NCI-H2029 treated with DMSO at 0.1 percent for 48 hours (cell line): ENCODE data around the gene TRIM71.

Source experiments
- DNase-seq: peaks from one replicate; lab custom pipeline; 2025; lab: John Stamatoyannopoulos, UW

TRIM71 gene

DNA sequence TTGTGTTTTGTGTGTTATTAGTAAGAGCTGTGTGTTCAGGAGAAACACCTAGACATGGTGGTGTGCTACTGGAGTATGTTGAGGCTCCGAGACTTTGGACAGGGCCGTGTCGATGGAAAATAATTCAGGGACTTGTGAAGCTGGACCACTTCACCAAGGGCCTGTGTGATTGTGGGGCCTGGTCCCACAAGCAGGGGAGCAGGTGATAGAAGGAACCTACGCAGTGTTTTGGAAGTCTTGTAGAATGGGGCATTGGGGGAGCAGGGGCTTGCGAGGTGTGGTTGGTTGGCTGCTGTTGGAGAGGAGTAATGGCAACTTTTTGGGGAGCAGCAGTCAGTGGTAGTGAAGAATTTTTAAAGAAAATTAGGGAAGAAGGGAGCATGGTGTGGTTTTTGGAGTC, 48.7 kb downstream of the TRIM71 start:
- no peak for DNase-seq

DNA sequence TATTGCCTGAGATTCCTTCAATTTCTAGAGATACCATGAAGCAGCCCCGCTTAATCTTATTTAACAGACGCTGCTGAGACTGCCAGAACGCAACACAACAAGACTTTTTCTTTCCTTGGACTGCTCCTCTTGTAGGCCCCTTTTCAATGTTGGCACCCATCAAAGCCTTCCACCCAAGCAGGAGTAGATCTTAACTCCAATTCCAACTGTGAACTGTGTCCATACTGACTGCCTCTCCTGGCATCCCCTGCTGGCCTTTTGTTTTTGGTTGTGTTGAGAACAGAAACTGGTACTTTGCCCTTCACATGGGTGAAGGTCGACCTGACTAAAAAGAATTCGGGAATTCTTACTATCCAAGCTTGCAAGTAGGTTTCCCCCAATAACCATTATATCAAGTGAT, 50.2 kb downstream of the TRIM71 start:
- no peak for DNase-seq

DNA sequence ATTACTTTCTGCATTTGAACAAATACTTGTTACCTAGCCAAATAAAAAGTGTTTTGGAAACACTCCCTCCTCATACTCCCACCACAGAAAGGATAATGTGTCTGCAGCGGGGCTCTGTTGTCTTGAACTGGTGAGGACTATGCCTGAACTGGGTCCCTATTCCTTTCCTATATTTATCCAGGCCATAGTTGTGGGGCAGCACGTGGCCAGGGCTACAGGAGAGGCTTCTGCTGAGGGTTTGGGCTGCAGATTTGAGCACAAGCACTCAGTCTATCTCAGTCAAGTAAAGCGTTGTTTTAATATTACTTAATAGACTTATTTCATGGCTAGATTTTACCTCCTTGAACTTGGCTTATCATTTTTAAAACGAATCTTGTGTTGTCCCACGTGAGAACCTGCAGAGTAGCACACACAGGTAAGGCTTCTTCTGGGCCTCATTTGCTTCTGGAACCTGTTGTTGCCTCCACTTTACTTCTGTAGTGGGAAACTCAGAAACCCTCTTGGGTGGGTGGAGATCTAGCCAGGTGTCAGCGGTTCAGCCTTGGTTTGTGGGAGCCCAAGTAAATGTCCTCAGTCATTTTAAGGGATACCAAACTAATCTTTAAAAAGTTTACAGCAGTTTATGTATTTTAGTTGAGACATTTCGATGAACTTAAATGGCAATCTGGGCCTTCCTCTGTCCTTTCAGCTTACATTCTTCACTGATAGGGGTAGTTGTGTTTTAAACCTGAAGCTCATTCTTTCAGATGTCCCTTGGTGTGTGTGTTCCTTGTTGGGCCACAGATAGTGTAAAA, 51.1 kb downstream of the TRIM71 start:
- no peak for DNase-seq

DNA sequence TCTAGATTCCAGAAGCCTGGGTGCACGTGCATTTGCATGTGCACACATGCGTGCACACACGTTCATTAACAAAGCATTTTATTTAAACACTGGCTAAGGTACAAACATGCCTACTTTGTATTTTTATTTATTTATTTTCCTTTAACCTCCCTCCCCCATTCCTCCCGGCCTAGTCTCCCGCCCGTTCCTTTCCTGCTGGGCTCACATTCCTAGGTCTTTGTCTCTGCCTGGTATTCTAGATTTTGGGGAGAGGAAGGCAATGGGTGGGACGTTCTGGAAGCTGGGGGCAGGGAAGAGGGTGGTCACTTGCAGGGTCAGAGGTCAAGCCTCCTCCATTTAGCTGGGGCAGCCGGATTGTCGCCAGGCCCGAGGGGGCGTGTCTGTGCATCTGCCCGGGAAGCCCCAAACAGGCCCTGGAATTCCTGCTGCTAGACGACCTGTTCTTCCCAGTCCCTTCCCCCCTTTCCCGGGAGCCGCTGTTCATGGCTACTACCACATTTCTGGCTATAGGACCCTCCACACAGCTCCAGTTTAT, 51.8 kb downstream of the TRIM71 start:
- DNase-seq: no peak

DNA sequence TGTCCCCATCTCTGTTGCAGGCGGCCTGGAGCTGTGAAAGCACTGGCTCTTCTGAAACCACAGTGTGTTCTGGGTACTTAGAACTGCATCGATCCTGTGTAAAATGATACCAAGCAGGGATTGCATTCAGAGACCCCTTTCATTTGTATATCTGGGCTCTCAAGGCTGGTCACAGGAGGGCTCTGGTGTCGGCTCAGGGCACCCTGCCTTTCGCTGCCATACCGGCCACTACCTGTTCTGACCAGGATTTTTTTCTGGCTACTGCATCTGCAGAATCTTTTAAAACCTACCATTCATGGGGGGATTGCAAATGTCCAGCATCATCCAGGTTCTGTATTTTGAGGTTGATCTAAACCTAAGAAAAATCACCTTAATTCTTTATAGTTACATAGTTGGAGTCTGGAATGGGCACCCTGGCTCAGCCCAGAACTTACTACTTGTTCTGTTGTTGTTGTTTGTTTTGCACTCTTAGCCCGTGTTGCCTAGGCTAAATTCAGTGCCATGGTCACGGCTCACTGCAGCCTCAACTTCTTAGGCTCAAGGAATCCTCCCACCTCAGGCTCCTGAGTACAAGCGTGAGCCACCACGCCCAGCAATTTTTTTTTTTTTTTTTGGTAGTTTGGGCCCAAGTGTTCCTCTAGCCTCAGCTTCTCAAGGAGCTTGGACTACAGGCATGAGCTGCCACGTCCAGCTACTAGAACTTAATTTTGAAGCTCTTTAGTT, 52.7 kb downstream of the TRIM71 start:
- no peak for DNase-seq

DNA sequence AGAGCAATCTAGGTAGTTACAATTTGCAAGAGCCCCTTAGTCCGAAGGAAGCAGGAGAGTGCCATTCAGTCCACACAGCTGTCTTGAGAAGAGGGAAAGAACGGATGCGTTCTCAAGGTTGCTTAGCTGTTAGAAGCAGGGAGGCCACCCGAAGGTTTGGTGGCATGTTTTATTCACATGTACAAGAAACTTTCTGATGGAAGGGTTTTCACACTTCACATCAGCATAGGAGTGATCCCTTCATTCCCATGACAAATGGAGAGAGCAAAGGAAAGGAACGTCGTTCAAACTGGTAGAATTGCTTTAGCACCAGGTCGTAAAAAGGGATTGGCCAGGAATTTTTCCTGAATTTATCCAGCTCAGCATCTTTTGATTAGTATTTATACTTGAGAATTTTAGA, 53.5 kb downstream of the TRIM71 start:
- no peak for DNase-seq

DNA sequence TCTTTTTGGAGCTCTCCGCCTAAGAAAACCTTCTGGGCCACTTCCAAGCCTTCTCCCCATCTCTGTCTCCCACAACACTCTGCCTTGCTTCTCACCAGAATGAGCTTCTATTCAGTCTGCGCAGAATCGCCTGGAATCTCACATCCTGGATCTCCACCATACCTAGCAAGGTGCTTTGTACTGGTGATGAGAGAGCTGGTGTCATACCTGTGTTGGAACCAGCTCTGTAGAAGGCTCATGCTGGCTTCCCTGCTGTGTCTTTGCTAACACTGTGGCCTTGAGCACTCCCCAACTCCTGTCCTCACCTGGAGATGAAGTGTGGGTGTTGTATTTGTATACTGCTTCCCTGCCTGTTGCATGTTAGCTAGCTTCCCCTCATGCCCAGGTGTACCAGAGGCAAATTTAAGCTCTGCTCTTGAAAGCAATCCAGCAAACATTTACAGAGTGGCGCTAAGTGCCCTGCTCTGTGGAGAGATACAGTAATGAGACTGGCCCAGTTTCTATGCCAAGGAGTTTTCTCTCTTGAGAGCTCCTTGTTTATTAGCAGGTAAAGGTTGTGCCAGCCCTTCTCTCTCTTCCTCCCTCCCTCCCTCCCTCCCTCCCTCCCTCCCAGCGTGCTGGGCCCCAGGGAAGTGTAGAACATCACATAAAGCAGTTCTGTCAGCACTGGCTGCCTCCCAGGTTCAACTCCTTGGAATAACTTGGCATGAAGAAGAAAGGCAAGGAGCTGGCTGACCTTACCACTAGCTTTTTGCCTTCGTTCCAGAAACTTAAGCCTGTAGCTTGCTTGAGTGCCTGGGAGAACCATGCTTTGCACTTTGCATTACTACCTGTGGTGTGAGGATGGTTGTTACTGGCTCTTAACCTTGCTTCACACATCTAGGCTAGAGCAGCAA, 54.9 kb downstream of the TRIM71 start:
- peak; percentile 97 for DNase-seq

DNA sequence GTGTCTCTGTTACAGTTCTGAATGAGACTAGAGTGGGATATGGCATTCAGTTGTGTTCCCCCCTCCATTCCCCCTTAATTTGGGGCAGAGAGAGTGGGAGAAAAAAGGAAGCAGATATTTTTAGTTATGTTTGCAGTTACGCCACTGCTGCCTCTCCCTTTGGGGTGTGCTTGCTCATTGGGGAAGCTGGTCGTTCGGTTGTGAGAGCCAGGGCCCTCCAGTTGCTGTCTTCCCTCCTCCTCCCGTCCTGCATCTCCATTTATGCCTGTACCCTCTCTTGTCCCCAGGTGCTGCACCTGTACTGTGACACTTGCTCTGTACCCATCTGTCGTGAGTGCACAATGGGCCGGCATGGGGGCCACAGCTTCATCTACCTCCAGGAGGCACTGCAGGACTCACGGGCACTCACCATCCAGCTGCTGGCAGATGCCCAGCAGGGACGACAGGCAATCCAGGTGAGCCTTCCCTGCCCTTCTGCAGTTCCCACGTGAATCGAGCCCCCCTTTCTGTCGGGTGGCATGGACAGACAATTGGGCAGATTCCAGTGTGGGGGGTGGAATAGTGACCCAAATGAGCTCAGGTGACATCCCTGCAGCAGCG, 55.8 kb downstream of the TRIM71 start:
- DNase-seq: peak; percentile 45

DNA sequence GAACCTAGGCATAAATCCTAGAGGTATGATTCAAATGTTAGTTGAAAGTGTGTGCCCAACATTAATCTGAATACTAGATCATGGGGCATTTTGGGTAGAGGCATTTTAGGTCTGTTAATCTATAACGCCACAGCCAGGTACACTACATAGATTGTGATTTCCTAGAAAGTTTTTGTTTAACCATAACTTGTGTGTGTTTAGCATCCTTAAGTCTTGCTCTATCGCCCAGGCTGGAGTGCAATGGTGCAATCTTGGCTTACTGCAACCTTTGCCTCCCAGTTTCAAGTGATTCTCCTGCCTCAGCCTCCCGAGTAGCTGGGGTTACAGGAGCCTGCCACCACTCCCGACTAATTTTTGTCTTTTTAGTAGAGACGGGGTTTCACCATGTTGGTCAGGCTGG, 59.1 kb downstream of the TRIM71 start:
- no peak for DNase-seq

DNA sequence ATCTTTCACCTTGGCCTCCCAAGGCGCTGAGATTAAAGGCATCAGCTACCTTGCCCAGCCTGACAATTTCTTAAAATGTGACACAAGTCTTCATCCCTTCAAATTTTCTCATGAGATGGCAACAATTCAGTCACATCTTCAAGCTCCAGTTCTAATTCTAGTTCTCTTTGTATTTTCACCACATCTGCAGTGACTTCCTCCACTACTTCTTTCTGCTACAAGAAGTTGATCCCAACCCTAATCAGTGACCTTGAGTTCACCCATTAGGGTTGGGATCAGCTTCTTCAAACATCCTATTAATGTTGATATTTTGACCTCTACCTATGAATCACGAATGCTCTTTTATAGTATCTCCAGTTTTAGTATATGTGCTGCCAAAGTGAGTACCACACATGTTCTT, 59.8 kb downstream of the TRIM71 start:
- DNase-seq: no peak

DNA sequence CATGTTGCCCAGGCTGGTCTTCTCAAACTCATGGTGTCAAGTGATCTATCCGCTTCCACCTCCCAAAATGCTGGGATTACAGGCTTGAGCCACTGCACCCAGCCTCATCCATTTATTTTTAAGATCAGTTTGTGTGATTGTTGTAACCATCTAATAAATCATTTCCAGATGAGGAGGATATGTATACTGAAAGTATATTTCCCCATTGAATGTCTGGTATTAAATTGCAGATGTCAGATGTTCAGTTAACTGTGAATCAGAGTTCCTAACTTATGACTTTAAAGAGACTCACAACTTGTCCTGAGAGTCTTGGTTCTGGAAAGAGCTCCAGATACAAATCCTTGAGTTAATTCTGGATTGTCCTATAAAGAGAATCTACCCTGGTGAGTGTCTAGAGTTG, 62.4 kb downstream of the TRIM71 start:
- no peak for DNase-seq

DNA sequence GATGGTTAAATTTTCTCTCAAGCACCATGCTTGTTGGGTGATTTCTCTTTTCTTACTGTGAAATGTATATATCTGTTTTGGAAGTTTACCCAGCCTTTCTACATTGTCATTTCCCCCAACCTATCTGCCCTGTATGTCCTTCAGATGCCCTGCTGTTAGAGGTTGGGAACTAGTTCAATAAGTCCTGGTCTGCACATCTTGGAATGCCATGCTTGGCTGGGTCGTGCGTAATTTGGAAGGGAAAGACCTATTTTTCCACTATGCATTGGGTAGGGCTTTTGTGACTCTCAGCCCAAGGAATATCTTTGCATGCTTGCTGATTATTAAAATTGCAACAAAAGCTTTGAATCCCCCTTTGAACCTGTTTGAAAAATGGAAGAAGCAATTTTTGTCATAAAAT, 63.8 kb downstream of the TRIM71 start:
- no peak for DNase-seq

DNA sequence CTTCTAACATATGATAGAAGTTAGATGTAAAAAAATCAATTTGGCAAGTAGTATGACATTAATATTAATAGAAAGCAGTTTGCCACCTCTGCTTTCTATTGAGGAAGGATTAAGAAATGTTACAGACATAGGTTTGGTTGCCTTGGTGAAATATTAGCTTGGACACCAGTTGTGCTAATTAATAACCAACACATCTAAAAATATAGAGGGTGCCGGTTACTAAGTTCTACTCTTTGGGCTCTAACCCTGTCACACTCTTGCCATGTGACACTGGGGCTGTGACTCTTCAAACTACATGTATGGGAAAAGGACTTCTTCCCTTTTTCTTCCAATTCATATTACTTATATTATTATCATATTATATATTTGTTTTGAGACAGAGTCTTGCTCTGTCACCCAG, 64.4 kb downstream of the TRIM71 start:
- no peak for DNase-seq

DNA sequence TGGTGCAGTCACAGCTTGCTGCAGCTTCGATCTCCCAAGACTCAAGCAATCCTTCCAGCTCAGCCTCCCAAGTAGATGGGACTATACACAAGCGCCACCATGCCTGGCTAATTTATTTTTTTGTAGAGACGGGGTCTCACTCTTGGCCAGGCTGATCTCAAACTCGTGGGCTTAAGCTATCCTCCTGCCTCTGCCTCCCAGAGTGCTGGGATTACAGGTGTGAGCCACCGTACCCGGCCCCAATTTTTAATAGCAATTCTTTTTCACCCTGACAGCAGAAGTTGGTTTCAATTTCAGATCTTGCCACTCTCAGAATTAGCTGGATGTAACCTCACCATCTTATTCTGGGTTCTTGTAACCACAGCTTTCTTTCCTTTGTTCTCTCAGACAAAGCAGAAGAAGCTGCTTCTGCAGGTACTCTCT, 64.8 kb downstream of the TRIM71 start:
- DNase-seq: no peak

DNA sequence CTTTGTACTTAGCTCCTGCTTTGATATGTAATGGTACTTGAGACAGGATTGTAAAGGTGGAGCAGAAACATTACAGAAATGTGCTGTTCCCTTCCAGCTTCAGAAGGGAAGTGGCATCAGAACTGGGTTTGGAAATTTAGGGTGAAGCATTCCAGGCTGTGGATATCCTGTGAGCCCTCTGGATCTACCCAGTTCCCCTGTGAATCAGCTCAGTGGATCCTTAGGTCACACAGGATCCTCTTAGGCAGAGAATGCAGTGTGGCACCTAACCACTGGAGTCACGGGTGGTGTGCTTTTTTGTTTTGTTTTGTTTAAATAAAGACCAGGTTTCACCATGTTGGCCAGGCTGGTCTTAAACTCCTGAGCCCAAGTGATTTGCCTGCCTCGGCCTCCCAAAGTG, 66.0 kb downstream of the TRIM71 start:
- no peak for DNase-seq

DNA sequence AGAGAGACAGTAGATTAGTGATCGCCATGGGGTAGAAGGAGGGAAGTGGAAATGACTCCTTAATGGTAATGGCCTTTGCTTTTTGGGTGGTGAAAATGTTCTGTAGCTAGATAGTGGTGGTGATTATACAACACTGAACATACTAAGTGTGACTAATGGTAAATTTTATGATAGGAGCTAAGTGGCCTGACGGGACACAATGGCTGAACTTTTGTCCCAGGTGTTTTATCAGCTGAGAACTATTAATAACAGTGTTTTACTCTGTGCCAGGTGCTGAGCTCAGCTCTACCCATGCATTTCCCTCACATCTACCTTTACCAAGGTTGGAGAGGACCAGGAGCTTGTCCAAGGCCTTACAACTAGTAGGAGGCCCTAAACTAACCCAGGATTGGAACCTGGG, 66.8 kb downstream of the TRIM71 start:
- DNase-seq: no peak

DNA sequence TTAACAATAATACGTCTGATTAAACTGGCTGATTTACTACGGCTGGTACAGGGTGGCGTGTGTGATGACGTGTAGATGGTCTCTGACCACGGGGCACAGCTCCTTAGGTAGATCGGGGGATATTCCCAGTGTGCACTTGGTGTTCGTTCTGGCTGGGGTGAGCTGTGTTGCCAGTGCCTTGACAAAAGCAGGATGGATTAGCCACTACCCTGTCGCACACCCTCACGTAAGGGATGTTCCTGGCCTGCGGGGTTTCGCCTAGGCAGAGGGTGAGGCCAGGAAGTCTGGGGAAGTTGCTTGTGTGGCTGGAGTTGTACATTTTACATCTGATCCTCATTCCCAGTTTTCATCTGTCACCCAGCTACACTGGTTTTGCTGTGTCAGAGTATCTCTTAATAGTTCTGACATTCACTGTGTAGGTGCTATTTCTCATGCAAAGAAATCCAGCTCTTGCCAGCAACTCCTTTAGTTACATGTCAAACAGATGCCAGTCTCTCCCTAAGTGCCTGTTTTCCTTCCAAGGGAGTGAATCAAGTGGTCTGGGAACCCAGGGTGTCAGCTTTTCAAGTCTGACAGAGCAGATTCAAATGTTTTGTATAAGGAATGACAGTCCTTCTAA, 67.6 kb downstream of the TRIM71 start:
- DNase-seq: no peak

DNA sequence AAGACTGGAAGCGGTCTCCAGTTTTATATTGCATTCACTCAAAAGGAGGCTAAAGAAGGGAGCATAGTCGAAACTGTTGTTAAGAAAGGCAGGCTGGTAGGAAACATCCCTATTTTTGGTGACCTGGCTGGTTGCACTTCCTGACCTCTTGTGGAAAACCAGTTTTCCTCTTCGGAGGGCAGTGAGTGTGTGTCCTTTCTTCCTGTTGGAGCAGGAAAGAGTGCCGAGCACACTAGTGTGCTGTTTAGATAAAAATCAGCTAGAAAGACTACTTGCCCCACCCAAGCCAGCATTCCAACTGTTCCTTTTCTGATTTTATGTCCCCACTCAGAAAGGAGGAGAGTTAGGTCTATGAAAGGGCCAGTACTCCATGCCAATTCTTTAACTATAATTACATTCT, 68.5 kb downstream of the TRIM71 start:
- no peak for DNase-seq

DNA sequence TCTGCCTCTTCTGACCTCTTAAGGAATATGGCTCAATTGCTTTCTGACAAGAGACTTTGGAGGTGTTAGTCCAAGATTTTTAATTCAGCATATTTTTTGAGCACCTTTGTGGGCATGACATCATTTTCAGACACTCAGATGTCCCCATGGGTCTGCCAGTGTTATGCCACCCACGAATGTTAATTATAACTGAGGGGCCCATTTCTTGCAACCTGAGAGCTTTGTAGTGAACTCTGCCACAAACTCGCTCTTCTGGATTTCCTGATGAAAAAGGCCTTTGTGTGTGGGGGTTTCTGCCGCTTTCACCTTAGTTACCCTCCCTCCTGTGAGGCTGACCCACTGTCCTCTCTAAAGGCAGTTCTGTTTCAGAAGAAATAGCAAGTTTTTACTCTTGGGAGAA, 69.1 kb downstream of the TRIM71 start:
- no peak for DNase-seq

DNA sequence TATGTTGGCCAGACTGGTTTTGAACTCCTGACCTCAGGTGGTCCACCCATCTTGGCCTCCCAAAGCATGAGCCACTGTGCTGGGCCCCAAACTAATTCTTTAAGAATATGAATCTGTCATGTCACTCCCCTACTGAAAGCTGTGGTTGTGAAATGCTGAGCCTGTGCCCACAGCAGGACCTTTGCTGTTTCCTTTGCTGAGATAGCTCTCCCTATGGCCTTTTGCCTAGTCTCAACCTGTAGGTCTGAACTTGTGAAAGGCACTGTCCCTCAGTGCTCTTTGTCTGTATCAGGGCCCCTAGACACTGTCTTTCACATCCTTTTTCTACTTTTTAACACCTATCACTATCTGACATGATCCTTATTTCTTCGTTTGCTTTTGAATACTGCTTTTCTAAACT, 70.9 kb downstream of the TRIM71 start:
- no peak for DNase-seq

DNA sequence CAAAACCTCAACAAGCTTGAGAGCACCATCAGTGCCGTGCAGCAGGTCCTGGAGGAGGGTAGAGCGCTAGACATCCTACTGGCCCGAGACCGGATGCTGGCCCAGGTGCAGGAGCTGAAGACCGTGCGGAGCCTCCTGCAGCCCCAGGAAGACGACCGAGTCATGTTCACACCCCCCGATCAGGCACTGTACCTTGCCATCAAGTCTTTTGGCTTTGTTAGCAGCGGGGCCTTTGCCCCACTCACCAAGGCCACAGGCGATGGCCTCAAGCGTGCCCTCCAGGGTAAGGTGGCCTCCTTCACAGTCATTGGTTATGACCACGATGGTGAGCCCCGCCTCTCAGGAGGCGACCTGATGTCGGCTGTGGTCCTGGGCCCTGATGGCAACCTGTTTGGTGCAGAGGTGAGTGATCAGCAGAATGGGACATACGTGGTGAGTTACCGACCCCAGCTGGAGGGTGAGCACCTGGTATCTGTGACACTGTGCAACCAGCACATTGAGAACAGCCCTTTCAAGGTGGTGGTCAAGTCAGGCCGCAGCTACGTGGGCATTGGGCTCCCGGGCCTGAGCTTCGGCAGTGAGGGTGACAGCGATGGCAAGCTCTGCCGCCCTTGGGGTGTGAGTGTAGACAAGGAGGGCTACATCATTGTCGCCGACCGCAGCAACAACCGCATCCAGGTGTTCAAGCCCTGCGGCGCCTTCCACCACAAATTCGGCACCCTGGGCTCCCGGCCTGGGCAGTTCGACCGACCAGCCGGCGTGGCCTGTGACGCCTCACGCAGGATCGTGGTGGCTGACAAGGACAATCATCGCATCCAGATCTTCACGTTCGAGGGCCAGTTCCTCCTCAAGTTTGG, 72.9 kb downstream of the TRIM71 start:
- no peak for DNase-seq
